ENCODE results near the gene BRICD5.

DNA sequence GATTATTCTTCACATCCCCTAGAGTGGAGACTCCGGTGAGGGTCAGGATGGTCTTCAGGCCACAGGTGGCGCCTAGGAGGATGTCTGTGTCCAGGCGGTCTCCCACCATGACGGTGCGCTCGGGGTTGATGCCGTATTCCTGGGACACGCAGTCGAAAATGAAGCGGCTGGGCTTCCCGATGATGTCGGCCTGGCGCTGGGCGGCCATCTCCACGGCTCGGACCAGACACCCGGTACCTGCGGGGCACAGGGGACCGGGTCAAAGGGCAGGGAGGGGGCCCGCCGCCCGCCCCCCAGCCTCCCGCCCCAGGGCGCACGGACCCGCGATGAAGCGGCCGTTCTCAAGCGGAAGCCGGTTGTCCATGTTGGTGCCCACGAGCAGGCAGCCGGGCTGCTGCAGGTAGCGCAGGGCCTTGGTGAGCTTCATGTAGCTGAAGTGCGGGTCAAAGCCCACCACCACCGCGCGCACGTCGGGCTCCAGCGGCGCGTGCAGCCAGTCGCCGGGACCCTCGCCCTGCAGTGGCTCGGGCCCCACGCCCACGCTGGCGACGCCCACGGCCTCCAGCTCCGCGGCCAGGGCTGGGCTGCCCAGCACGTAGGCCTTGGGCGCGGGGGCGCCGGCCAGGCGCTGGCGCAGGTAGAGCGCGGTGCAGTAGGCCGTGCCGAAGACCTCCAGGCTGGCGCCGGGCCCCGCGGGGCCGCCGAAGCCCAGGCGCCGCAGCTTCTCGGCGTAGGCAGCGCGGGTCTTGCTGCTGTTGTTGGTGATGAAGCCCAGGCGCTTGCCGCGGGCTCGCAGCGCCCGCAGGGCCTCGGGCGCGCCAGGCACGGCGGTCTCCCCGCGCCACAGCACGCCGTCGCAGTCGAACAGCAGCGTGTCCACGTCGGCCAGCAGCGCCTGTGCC is 3.4 kb upstream of the BRICD5 start:
- TF ChIP-seq, protein P1, sequence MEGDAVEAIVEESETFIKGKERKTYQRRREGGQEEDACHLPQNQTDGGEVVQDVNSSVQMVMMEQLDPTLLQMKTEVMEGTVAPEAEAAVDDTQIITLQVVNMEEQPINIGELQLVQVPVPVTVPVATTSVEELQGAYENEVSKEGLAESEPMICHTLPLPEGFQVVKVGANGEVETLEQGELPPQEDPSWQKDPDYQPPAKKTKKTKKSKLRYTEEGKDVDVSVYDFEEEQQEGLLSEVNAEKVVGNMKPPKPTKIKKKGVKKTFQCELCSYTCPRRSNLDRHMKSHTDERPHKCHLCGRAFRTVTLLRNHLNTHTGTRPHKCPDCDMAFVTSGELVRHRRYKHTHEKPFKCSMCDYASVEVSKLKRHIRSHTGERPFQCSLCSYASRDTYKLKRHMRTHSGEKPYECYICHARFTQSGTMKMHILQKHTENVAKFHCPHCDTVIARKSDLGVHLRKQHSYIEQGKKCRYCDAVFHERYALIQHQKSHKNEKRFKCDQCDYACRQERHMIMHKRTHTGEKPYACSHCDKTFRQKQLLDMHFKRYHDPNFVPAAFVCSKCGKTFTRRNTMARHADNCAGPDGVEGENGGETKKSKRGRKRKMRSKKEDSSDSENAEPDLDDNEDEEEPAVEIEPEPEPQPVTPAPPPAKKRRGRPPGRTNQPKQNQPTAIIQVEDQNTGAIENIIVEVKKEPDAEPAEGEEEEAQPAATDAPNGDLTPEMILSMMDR (IDR thresholded peaks at IDR 0.05; ENCODE audit: poor library complexity): no peak
- no peak for TF ChIP-seq EZH2 (IDR thresholded peaks at IDR 0.05; ENCODE audit: borderline replicate concordance)
- no peak for TF ChIP-seq EZH2phosphoT487 (IDR thresholded peaks at IDR 0.05; ENCODE audit: low read depth, severe bottlenecking, unreplicated experiment)
